ENCODE results near the gene U2AF2.

DNA sequence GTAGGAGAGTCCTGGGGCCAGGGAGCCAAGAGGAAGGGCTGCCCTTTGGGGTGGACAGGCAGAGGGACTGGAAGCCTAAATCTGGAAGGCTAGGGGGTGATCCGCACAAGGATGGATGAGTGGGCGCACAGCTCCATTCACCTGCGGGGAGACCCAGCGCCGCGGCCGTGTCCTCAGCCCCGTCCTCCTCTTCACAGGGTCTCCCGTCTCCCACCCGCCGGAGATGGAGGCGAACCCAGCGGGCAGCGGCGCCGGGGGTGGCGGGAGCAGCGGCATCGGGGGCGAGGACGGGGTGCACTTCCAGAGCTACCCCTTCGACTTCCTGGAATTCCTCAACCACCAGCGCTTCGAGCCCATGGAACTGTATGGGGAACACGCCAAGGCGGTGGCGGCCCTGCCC lies 41.4 kb upstream of the U2AF2 start:
- TF ChIP-seq, protein P1, sequence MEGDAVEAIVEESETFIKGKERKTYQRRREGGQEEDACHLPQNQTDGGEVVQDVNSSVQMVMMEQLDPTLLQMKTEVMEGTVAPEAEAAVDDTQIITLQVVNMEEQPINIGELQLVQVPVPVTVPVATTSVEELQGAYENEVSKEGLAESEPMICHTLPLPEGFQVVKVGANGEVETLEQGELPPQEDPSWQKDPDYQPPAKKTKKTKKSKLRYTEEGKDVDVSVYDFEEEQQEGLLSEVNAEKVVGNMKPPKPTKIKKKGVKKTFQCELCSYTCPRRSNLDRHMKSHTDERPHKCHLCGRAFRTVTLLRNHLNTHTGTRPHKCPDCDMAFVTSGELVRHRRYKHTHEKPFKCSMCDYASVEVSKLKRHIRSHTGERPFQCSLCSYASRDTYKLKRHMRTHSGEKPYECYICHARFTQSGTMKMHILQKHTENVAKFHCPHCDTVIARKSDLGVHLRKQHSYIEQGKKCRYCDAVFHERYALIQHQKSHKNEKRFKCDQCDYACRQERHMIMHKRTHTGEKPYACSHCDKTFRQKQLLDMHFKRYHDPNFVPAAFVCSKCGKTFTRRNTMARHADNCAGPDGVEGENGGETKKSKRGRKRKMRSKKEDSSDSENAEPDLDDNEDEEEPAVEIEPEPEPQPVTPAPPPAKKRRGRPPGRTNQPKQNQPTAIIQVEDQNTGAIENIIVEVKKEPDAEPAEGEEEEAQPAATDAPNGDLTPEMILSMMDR (conservative IDR thresholded peaks at IDR 0.05; ENCODE audit: low read length): no peak
- no peak for TF ChIP-seq EZH2phosphoT487 (IDR thresholded peaks at IDR 0.05; ENCODE audit: borderline replicate concordance, low read depth, low read length)

Data from OCI-LY7 (cell line).